ENCODE measurements around the gene PIP5K1B.

DNA sequence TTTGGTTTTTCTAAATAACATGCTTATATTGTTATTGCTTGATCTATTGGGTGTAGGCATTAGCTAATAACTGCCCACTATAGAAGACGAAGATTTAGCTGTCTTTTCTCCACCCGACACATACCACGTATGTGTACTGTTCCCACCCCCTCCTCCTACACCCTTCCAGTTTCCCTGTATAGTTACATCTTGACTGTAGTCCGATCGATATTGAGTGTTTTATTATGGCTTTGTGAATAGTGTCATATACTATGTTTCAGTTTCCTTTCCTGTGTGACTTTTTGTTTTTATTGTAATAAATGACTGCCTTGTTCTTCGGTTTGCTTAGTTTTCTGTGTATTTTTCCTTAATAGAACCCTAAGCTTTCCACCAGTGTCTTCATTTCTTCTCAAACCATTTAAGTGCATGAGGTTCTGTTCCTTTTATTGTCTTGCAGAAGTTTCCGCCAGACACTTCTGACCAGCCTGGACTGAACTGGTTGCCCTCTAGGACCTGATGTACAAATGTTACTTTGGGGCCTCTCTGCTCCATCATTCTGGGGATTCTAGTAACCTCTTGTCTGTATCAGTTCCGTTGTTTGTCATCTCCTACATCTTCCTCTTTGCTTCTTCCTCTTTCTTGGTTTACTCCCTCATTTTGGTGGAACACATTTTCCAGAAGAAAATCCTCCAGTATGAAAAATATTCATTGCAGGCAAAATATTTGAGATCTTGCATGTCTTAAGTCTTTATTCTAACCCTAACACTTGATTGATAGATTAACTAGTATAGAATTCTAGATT lies 247.0 kb downstream of the PIP5K1B start:
- TF ChIP-seq POLR2AphosphoS5 (IDR thresholded peaks at IDR 0.05; ENCODE audit: borderline replicate concordance, low read depth, low read length) (no peak), EZH2 (IDR thresholded peaks at IDR 0.05) (no peak), FOXP2 (optimal IDR thresholded peaks at IDR 0.05; ENCODE audit: control extremely low read depth, extremely low read length, insufficient read depth) (no peak)
